ENCODE results near the gene PAK5. TPM values are rescaled to one million over a fixed set of nuclear protein-coding genes. Genes with fewer than 3 reads are reported as not detected.

Gene PAK5
- total and polyA plus RNA-seq, 7 experiments from 2014 or later = not detected

DNA sequence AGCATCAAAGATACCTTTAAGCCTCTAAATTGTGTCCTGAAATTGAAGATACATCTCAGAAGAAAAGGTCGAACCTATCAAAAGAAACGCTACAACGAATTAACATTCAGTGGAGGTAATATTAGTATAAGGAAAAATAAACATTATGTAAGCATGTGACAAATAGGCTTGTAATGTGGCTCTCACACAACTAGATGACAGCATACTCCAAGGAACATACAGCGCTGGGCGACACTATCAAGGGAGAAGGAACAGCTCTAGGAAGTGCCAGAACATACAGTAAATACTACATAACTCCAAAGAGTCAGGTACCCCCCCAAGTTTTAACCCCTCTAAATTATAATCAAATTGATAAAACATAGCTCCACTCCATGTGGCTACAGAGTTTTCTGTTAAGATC lies 220.9 kb downstream of the PAK5 start:
- peaks cover 0 to 19% (median 14%) of the 10 kb centered on the region in 5 donors for H3K27me3 Mint-ChIP-seq
- H3K4me3 ChIP-seq (ENCODE audit: low read length) = no peak overlapping the region
- H3K27ac ChIP-seq (ENCODE audit: low read depth, low read length) = no peak overlapping the region
- no peaks in the 10 kb centered on the region for H3K9me3 ChIP-seq (ENCODE audit: control insufficient read depth in 2 of 3, low read length in 3 of 3)
- no peaks in the 10 kb centered on the region for H3K27me3 ChIP-seq (ENCODE audit: control insufficient read depth in 2 of 2, insufficient read depth in 2 of 2, low read length in 2 of 2)
- DNase-seq = no peak
- intact Hi-C loops (cut with micrococcal nuclease) = loop anchor here (1.0 to 5.0 kb wide), 4 partner anchors 294 to 919 kb away; no protein-coding TSS in a partner anchor
- H3K4me1 Mint-ChIP-seq = no peaks in the 10 kb centered on the region
- ATAC-seq = no peak
- no peaks in the 10 kb centered on the region for H3K4me1 ChIP-seq (ENCODE audit: control insufficient read depth in 2 of 2, insufficient read depth in 2 of 2, low read length in 2 of 2)
- peaks cover 0 to 2% (median 0%) of the 10 kb centered on the region in 11 donors for H3K9me3 Mint-ChIP-seq
- no peak overlapping the region for H3K27ac Mint-ChIP-seq
- no peaks in the 10 kb centered on the region for H3K36me3 Mint-ChIP-seq
- POLR2A ChIA-PET = no interaction called here
- CTCF ChIA-PET = interaction anchor here (0.6 to 2.3 kb wide), 3 partner anchors 9 to 472 kb away, joined by 3 to 12 read pairs (median 3); no protein-coding TSS in a partner anchor
- no peak overlapping the region for H3K4me3 Mint-ChIP-seq
- no peaks in the 10 kb centered on the region for H3K36me3 ChIP-seq (ENCODE audit: control insufficient read depth in 2 of 3, insufficient read depth in 3 of 3, low read length in 3 of 3)

DNA sequence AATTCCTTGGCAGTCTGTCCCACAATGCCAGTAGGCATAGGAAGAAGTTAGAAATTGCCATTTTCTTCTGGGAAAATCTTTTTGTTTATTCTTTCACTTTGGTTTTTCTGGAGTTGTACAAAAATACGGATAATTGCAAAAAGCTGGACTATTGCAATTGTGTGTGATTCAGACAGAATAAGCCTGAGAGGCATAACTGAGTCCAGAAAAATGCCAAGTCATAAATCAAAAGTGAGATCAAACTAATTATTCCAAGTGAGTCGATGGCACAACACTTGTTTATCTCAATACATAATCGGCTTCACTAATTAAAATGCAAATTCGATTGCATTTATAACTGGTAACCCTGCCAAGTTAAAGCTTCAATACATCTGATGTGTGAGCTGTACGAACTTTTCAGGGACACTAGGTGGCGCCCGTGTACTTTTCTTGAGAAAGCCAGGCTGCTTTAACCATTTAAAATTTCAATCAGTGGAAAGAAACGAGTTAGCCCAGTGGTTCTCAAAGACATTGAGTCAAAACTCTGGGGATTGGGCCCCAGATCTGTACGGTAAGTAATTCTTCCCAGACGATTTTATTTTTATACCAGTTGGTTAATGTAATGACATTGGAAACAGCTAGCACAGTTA lies 221.9 kb downstream of the PAK5 start:
- Histone ChIP-seq H3K9me3 (ENCODE audit: control insufficient read depth in 2 of 3, low read length in 3 of 3) (no peaks in the 10 kb centered on the region), H3K4me1 (ENCODE audit: control insufficient read depth in 2 of 2, insufficient read depth in 2 of 2, low read length in 2 of 2) (no peaks in the 10 kb centered on the region), H3K27me3 (ENCODE audit: control insufficient read depth in 2 of 2, insufficient read depth in 2 of 2, low read length in 2 of 2) (no peaks in the 10 kb centered on the region), H3K27ac (ENCODE audit: low read depth, low read length) (no peak overlapping the region), H3K36me3 (ENCODE audit: control insufficient read depth in 2 of 3, insufficient read depth in 3 of 3, low read length in 3 of 3) (no peaks in the 10 kb centered on the region), H3K4me3 (ENCODE audit: low read length) (no peak overlapping the region)
- ATAC-seq (peak; percentile 57), DNase-seq (peak in 7 of 9 donors; percentile 12 to 37 (median 21))
- Mint-ChIP-seq H3K4me1 (no peaks in the 10 kb centered on the region), H3K27me3 (peaks cover 0 to 17% (median 14%) of the 10 kb centered on the region in 5 donors), H3K4me3 (no peak overlapping the region), H3K27ac (no peak overlapping the region), H3K9me3 (no peaks in the 10 kb centered on the region), H3K36me3 (no peaks in the 10 kb centered on the region)
- intact Hi-C loops (cut with micrococcal nuclease) = loop anchor here (1.0 to 5.0 kb wide), 4 partner anchors 295 to 920 kb away; no protein-coding TSS in a partner anchor
- ChIA-PET CTCF (interaction anchor here (0.6 to 2.3 kb wide), 3 partner anchors 8 to 473 kb away, joined by 3 to 12 read pairs (median 3); no protein-coding TSS in a partner anchor), POLR2A (no interaction called here)

DNA sequence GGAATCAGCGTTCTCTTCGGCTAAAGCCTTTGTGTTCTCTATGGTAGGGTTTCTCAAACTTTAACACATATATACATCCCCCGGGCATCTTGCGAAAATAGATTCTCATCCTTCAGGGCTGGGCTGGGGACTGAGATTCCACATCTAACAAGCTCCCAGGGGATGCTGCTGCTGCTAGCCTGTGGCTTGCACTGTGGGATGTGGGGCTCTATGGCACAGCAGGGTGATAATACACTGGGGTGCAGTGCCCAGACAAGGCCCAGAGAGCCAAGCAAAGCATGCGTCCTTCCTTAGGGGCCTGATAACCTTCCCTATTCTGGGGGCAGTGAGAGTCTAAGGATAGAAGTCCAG lies 222.4 kb downstream of the PAK5 start:
- ATAC-seq = no peak
- H3K27me3 ChIP-seq (ENCODE audit: control insufficient read depth in 2 of 2, insufficient read depth in 2 of 2, low read length in 2 of 2) = no peaks in the 10 kb centered on the region
- no peaks in the 10 kb centered on the region for H3K9me3 ChIP-seq (ENCODE audit: control insufficient read depth in 2 of 3, low read length in 3 of 3)
- Mint-ChIP-seq H3K4me3 (no peak overlapping the region), H3K4me1 (no peaks in the 10 kb centered on the region), H3K36me3 (no peaks in the 10 kb centered on the region), H3K27ac (no peak overlapping the region), H3K9me3 (no peaks in the 10 kb centered on the region), H3K27me3 (peaks cover 0 to 22% (median 14%) of the 10 kb centered on the region in 5 donors)
- ChIA-PET CTCF (interaction anchor here (1.4 to 2.3 kb wide), 2 partner anchors 8 to 474 kb away, joined by 3 to 12 read pairs; no protein-coding TSS in a partner anchor), POLR2A (no interaction called here)
- no peaks in the 10 kb centered on the region for H3K4me1 ChIP-seq (ENCODE audit: control insufficient read depth in 2 of 2, insufficient read depth in 2 of 2, low read length in 2 of 2)
- no peaks in the 10 kb centered on the region for H3K36me3 ChIP-seq (ENCODE audit: control insufficient read depth in 2 of 3, insufficient read depth in 3 of 3, low read length in 3 of 3)
- intact Hi-C loops (cut with micrococcal nuclease) = loop anchor here (5.0 kb wide), 3 partner anchors 296 to 921 kb away; no protein-coding TSS in a partner anchor
- H3K4me3 ChIP-seq (ENCODE audit: low read length) = no peak overlapping the region
- no peak overlapping the region for H3K27ac ChIP-seq (ENCODE audit: low read depth, low read length)
- no peak for DNase-seq

- intact Hi-C loops (cut with micrococcal nuclease) = loop anchor here (5.0 kb wide), 3 partner anchors 296 to 921 kb away; no protein-coding TSS in a partner anchor
Measured at GRCh38 chr20:9615766-9616454, 223.0 kb downstream of the PAK5 start.

DNA sequence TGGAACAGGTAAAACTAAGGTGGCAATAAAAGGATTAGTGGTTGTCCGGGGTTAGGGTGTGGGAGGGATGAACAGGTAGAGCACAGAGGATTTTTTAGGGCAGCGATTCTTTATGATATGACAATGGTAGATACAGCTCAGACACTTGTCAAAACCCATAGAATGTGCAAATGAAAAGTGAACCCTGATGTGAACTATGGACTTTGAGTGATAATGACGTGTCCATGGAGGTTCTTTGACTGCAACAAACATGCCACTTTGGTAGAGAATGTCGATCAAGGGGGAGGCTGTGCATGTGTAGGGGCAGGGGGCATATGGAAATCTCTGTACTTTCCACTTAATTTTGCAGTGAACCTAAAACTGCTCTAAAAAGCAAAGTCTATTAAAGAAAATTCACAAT lies 223.8 kb downstream of the PAK5 start:
- CTCF ChIA-PET = no interaction called here

More at GRCh38 chr20:9615766-9616454, 223.0 kb downstream of the PAK5 start:
- H3K36me3 Mint-ChIP-seq = no peaks in the 10 kb centered on the region
- no peaks in the 10 kb centered on the region for H3K9me3 ChIP-seq (ENCODE audit: control insufficient read depth in 2 of 3, low read length in 3 of 3)
- no peaks in the 10 kb centered on the region for H3K27me3 ChIP-seq (ENCODE audit: control insufficient read depth in 2 of 2, insufficient read depth in 2 of 2, low read length in 2 of 2)
- no peak overlapping the region for H3K27ac ChIP-seq (ENCODE audit: low read depth, low read length)
- no peak overlapping the region for H3K4me3 Mint-ChIP-seq
- H3K36me3 ChIP-seq (ENCODE audit: control insufficient read depth in 2 of 3, insufficient read depth in 3 of 3, low read length in 3 of 3) = no peaks in the 10 kb centered on the region
- H3K9me3 Mint-ChIP-seq = no peaks in the 10 kb centered on the region
- ChIA-PET POLR2A (no interaction called here), CTCF (interaction anchor here (2.3 kb wide), 1 partner anchor 475 kb away, joined by 12 read pairs; no protein-coding TSS in a partner anchor)
- DNase-seq = no peak
- H3K4me1 Mint-ChIP-seq = no peaks in the 10 kb centered on the region
- H3K27ac Mint-ChIP-seq = no peak overlapping the region
- peak; percentile 57 for ATAC-seq
- H3K27me3 Mint-ChIP-seq = peaks cover 0 to 23% (median 14%) of the 10 kb centered on the region in 5 donors
- no peak overlapping the region for H3K4me3 ChIP-seq (ENCODE audit: low read length)
- H3K4me1 ChIP-seq (ENCODE audit: control insufficient read depth in 2 of 2, insufficient read depth in 2 of 2, low read length in 2 of 2) = no peaks in the 10 kb centered on the region

GRCh38 chr20:9613871-9614270 lies 225.0 kb downstream of the PAK5 start:
- Histone ChIP-seq H3K27me3 (ENCODE audit: control insufficient read depth in 2 of 2, insufficient read depth in 2 of 2, low read length in 2 of 2) (no peaks in the 10 kb centered on the region), H3K27ac (ENCODE audit: low read depth, low read length) (no peak overlapping the region), H3K4me1 (ENCODE audit: control insufficient read depth in 2 of 2, insufficient read depth in 2 of 2, low read length in 2 of 2) (no peaks in the 10 kb centered on the region), H3K36me3 (ENCODE audit: control insufficient read depth in 2 of 3, insufficient read depth in 3 of 3, low read length in 3 of 3) (no peaks in the 10 kb centered on the region), H3K9me3 (ENCODE audit: control insufficient read depth in 2 of 3, low read length in 3 of 3) (no peaks in the 10 kb centered on the region), H3K4me3 (ENCODE audit: low read length) (no peak overlapping the region)
- Mint-ChIP-seq H3K27me3 (peaks cover 0 to 14% (median 7%) of the 10 kb centered on the region in 5 donors), H3K4me3 (no peak overlapping the region), H3K27ac (no peak overlapping the region), H3K36me3 (no peaks in the 10 kb centered on the region), H3K4me1 (no peaks in the 10 kb centered on the region), H3K9me3 (no peaks in the 10 kb centered on the region)
- CTCF ChIA-PET = no interaction called here
- intact Hi-C loops (cut with micrococcal nuclease) = no loop called here
- no peak for ATAC-seq
- DNase-seq = no peak
- POLR2A ChIA-PET = no interaction called here

More for the DNA sequence above, 223.8 kb downstream of the PAK5 start:
- H3K4me3 ChIP-seq (ENCODE audit: low read length) = no peak overlapping the region
- no peak overlapping the region for H3K27ac ChIP-seq (ENCODE audit: low read depth, low read length)
- POLR2A ChIA-PET = no interaction called here
- Mint-ChIP-seq H3K9me3 (no peaks in the 10 kb centered on the region), H3K27me3 (peaks cover 0 to 21% (median 14%) of the 10 kb centered on the region in 5 donors), H3K4me3 (no peak overlapping the region), H3K27ac (no peak overlapping the region), H3K4me1 (no peaks in the 10 kb centered on the region), H3K36me3 (no peaks in the 10 kb centered on the region)
- DNase-seq = no peak
- intact Hi-C loops (cut with micrococcal nuclease) = loop anchor here (5.0 kb wide), 3 partner anchors 297 to 922 kb away; no protein-coding TSS in a partner anchor
- H3K9me3 ChIP-seq (ENCODE audit: control insufficient read depth in 2 of 3, low read length in 3 of 3) = no peaks in the 10 kb centered on the region
- no peaks in the 10 kb centered on the region for H3K36me3 ChIP-seq (ENCODE audit: control insufficient read depth in 2 of 3, insufficient read depth in 3 of 3, low read length in 3 of 3)
- H3K27me3 ChIP-seq (ENCODE audit: control insufficient read depth in 2 of 2, insufficient read depth in 2 of 2, low read length in 2 of 2) = no peaks in the 10 kb centered on the region
- H3K4me1 ChIP-seq (ENCODE audit: control insufficient read depth in 2 of 2, insufficient read depth in 2 of 2, low read length in 2 of 2) = no peaks in the 10 kb centered on the region
- no peak for ATAC-seq
